Measurements from ENCODE around the gene CDC14C.

DNA sequence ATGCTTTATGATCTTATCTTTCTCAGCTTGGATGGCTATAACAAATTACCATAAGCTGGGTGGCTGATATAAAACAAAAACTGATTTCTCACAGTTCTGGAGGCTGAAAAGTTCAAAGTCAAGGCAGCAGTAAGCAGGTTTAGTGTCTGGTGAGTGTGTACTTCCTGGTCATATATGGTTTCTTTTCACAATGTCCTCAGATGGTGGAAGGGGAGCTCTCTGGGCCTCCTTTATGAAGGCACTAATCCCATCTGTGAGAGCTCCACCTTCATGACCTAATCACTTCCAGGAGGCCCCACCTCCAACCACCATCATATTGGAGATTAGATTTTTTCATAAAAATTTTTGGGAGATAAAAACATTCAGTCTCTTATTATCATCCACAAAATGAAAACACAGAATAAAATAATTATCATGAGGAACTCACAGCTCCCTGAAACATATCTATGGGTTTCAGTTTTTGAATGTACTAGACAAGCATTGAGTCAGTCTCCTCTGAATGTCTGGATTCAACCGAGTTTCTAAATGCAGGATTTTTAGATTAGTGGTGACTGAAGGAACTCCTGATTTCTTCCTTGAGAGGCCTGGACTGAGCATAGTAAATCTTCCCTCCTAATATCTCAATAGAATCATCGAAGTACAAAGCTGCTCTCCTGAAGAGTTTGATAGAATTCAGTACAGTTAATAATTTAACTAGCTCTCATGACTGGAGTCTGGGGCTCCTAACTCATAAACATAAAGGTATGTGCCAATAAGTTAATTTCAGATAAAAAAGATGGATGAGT, 8.0 kb downstream of the CDC14C start:
- TF ChIP-seq, protein P1, sequence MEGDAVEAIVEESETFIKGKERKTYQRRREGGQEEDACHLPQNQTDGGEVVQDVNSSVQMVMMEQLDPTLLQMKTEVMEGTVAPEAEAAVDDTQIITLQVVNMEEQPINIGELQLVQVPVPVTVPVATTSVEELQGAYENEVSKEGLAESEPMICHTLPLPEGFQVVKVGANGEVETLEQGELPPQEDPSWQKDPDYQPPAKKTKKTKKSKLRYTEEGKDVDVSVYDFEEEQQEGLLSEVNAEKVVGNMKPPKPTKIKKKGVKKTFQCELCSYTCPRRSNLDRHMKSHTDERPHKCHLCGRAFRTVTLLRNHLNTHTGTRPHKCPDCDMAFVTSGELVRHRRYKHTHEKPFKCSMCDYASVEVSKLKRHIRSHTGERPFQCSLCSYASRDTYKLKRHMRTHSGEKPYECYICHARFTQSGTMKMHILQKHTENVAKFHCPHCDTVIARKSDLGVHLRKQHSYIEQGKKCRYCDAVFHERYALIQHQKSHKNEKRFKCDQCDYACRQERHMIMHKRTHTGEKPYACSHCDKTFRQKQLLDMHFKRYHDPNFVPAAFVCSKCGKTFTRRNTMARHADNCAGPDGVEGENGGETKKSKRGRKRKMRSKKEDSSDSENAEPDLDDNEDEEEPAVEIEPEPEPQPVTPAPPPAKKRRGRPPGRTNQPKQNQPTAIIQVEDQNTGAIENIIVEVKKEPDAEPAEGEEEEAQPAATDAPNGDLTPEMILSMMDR (IDR thresholded peaks at IDR 0.05; ENCODE audit: low read depth, low read length, poor library complexity, severe bottlenecking): no peak
- TF ChIP-seq EZH2phosphoT487 (IDR thresholded peaks at IDR 0.05; ENCODE audit: borderline replicate concordance, low read length): no peak
